ENCODE measurements around the gene PAM16. TPM values are rescaled to one million over a fixed set of nuclear protein-coding genes. Genes with fewer than 3 reads are reported as not detected.
"Not testable (repeated sequence)": the region's sequence is repeated elsewhere in the genome, so short reads cannot be mapped to it uniquely, and the experiment has no call there.

The PAM16 gene
- polyA plus RNA-seq, 1 donor from 2014 or later: 145 TPM

DNA sequence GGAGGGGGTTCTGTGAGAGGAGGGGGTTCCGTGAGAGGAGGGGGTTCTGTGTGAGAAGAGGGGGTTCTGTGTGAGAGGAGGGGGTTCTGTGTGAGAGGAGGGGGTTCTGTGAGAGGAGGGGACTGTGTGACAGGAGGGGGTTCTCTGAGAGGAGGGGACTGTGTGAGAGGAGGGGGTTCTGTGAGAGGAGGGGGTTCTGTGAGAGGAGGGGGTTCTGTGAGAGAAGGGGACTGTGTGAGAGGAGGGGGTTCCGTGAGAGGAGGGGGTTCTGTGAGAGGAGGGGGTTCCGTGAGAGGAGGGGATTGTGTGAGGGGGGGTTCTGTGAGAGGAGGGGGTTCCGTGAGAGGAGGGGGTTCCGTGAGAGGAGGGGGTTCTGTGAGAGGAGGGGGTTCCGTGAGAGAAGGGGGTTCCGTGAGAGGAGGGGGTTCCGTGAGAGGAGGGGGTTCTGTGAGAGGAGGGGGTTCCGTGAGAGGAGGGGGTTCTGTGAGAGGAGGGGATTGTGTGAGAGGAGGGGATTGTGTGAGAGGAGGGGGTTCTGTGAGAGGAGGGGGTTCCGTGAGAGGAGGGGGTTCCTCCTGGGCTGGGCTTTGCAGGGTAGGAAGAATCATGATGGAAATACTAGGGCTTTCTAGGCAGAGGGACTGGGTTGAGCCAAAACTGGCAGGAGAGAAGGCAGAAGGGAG is 6.7 kb downstream of the PAM16 start:
- H3K4me3 ChIP-seq (ENCODE audit: low read length); H3K27me3 ChIP-seq (ENCODE audit: insufficient read depth, low read depth, low read length); H4K20me1 ChIP-seq (ENCODE audit: insufficient read depth); H3K27ac ChIP-seq (ENCODE audit: low read length); H2AFZ ChIP-seq (ENCODE audit: low read depth, low read length); H3K9ac ChIP-seq (ENCODE audit: low read length); H3K36me3 ChIP-seq (ENCODE audit: insufficient read depth, low read length); H3K79me2 ChIP-seq (replicated peaks; ENCODE audit: insufficient read depth, low read length); H3K4me2 ChIP-seq (ENCODE audit: low read length); H3K9me3 ChIP-seq (ENCODE audit: low read length); H3F3A ChIP-seq (ENCODE audit: insufficient read depth, low read length, poor library complexity, severe bottlenecking); H3K9me2 ChIP-seq (ENCODE audit: insufficient read depth, low read length): not testable (repeated sequence)

DNA sequence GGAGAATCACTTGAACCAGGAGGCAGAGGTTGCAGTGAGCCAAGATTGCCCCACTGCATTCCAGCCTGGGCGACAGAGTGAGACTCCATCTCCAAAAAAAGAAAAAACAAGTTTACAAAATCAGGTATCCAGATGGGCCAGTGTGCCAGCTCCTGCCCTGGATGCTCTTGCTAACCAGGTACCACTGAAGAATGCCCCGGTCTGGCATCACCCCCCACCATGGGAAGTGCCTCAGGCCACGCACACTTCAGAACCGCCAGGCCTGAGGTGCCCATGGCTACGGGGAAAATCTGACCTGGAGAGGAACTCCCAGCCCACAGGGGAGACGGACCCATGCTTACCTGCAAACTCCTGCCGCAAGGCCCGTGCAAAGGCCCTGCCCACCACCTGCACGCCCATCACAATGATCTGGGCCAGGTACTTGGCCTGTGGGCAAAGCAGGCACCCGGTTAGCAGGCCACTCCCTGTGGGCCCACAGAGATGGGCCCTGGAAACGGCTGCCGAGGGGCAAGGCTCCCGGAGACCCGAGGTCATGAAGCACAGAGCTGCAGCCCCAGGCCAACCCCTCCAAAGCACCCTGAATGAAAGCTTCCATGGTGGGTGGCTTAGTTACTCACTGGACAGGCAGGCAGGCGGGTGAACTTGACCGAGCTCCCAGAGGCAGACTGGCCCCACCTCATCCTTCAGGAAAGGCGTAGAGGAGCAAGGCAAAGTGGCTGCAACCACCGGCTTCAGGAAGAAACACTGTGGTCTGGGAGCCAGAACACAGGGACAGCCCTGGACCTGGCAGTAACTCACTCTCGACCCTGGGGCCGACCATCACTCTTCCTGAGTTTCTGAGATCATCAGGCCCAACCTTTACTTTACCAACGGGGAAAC is 8.0 kb downstream of the PAM16 start:
- Histone ChIP-seq H3K9me3 (ENCODE audit: low read length) (no peaks in the 10 kb centered on the region), H3K4me2 (ENCODE audit: low read length) (no peak overlapping the region), H3K9me2 (ENCODE audit: insufficient read depth, low read length) (no peaks in the 10 kb centered on the region), H3K79me2 (replicated peaks; ENCODE audit: insufficient read depth, low read length) (peaks cover 4% of the 10 kb centered on the region), H3F3A (ENCODE audit: insufficient read depth, low read length, poor library complexity, severe bottlenecking) (no peaks in the 10 kb centered on the region), H4K20me1 (ENCODE audit: insufficient read depth) (no peaks in the 10 kb centered on the region), H3K27me3 (ENCODE audit: insufficient read depth, low read depth, low read length) (no peaks in the 10 kb centered on the region), H3K27ac (ENCODE audit: low read length) (no peak overlapping the region), H3K36me3 (ENCODE audit: insufficient read depth, low read length) (no peaks in the 10 kb centered on the region), H3K9ac (ENCODE audit: low read length) (no peak overlapping the region), H3K4me3 (ENCODE audit: low read length) (no peak overlapping the region), H2AFZ (ENCODE audit: low read depth, low read length) (no peak overlapping the region)
- TF ChIP-seq, protein P1, sequence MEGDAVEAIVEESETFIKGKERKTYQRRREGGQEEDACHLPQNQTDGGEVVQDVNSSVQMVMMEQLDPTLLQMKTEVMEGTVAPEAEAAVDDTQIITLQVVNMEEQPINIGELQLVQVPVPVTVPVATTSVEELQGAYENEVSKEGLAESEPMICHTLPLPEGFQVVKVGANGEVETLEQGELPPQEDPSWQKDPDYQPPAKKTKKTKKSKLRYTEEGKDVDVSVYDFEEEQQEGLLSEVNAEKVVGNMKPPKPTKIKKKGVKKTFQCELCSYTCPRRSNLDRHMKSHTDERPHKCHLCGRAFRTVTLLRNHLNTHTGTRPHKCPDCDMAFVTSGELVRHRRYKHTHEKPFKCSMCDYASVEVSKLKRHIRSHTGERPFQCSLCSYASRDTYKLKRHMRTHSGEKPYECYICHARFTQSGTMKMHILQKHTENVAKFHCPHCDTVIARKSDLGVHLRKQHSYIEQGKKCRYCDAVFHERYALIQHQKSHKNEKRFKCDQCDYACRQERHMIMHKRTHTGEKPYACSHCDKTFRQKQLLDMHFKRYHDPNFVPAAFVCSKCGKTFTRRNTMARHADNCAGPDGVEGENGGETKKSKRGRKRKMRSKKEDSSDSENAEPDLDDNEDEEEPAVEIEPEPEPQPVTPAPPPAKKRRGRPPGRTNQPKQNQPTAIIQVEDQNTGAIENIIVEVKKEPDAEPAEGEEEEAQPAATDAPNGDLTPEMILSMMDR (IDR thresholded peaks at IDR 0.05; ENCODE audit: poor library complexity, severe bottlenecking): no peak
- no peak for TF ChIP-seq EP300 (conservative IDR thresholded peaks at IDR 0.05; ENCODE audit: poor library complexity, severe bottlenecking)
- no peak for TF ChIP-seq EZH2 (IDR thresholded peaks at IDR 0.05; ENCODE audit: borderline replicate concordance, insufficient read depth, low read length, poor library complexity, severe bottlenecking)

DNA sequence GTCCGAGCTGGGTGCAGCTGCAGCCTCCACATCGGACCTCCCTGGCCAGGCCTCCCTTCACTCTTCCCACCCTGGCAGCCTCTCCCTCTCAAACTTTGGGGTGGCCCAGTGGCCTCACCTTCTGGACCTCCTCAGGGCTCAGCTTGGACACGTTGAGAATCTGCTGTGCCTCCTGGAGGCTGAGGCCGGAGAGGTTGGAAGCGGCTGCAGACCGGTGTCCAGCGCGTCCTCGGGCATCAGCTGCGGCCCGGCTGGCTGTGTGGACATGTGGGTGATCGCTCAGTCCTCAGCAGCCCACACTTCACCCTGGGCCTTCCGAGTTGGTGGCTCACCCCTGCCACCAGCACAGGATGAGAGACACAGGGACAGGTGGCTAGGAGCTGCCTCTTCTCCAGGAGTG is 9.9 kb downstream of the PAM16 start:
- H3K79me2 ChIP-seq (replicated peaks; ENCODE audit: insufficient read depth, low read length): peaks cover under 1% of the 10 kb centered on the region
- H3K9ac ChIP-seq (ENCODE audit: low read length): no peak overlapping the region
- no peak overlapping the region for H3K4me3 ChIP-seq (ENCODE audit: low read length)
- TF ChIP-seq, protein P1 (IDR thresholded peaks at IDR 0.05; ENCODE audit: poor library complexity, severe bottlenecking): no peak
- TF ChIP-seq EZH2 (IDR thresholded peaks at IDR 0.05; ENCODE audit: borderline replicate concordance, insufficient read depth, low read length, poor library complexity, severe bottlenecking) (no peak), POLR2AphosphoS5 (IDR thresholded peaks at IDR 0.05) (no peak), TAF1 (IDR thresholded peaks at IDR 0.05; ENCODE audit: low read depth) (no peak), EP300 (conservative IDR thresholded peaks at IDR 0.05; ENCODE audit: poor library complexity, severe bottlenecking) (no peak), MXI1 (conservative IDR thresholded peaks at IDR 0.05; ENCODE audit: poor library complexity, severe bottlenecking) (no peak), SMC3 (conservative IDR thresholded peaks at IDR 0.05; ENCODE audit: poor library complexity) (no peak), RAD21 (conservative IDR thresholded peaks at IDR 0.05) (no peak)
- TF ChIP-seq, protein P2, sequence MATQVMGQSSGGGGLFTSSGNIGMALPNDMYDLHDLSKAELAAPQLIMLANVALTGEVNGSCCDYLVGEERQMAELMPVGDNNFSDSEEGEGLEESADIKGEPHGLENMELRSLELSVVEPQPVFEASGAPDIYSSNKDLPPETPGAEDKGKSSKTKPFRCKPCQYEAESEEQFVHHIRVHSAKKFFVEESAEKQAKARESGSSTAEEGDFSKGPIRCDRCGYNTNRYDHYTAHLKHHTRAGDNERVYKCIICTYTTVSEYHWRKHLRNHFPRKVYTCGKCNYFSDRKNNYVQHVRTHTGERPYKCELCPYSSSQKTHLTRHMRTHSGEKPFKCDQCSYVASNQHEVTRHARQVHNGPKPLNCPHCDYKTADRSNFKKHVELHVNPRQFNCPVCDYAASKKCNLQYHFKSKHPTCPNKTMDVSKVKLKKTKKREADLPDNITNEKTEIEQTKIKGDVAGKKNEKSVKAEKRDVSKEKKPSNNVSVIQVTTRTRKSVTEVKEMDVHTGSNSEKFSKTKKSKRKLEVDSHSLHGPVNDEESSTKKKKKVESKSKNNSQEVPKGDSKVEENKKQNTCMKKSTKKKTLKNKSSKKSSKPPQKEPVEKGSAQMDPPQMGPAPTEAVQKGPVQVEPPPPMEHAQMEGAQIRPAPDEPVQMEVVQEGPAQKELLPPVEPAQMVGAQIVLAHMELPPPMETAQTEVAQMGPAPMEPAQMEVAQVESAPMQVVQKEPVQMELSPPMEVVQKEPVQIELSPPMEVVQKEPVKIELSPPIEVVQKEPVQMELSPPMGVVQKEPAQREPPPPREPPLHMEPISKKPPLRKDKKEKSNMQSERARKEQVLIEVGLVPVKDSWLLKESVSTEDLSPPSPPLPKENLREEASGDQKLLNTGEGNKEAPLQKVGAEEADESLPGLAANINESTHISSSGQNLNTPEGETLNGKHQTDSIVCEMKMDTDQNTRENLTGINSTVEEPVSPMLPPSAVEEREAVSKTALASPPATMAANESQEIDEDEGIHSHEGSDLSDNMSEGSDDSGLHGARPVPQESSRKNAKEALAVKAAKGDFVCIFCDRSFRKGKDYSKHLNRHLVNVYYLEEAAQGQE (IDR thresholded peaks at IDR 0.05; ENCODE audit: borderline replicate concordance): no peak
- H3K27me3 ChIP-seq (ENCODE audit: insufficient read depth, low read depth, low read length): no peaks in the 10 kb centered on the region
- H3F3A ChIP-seq (ENCODE audit: insufficient read depth, low read length, poor library complexity, severe bottlenecking): no peaks in the 10 kb centered on the region
- no peak overlapping the region for H2AFZ ChIP-seq (ENCODE audit: low read depth, low read length)
- H3K9me2 ChIP-seq (ENCODE audit: insufficient read depth, low read length): no peaks in the 10 kb centered on the region
- H3K27ac ChIP-seq (ENCODE audit: low read length): no peak overlapping the region
- no peak overlapping the region for H3K4me2 ChIP-seq (ENCODE audit: low read length)
- no peaks in the 10 kb centered on the region for H3K9me3 ChIP-seq (ENCODE audit: low read length)
- no peaks in the 10 kb centered on the region for H3K36me3 ChIP-seq (ENCODE audit: insufficient read depth, low read length)
- no peaks in the 10 kb centered on the region for H4K20me1 ChIP-seq (ENCODE audit: insufficient read depth)
